ENCODE data around the gene EZR. TPM values are rescaled to one million over a fixed set of nuclear protein-coding genes. Genes with fewer than 3 reads are reported as not detected.

The EZR gene
- total and polyA plus RNA-seq, 10 of the 15 experiments (the other 5 are each of a cell fraction or from before 2014, with no cell fraction given): 79.1 to 282 (median 161) TPM

- Histone ChIP-seq H3K4me2 (ENCODE audit: control insufficient read depth, insufficient read depth) (no peak overlapping the region), H3K9me3 (replicated peaks; ENCODE audit: control insufficient read depth, insufficient read depth, low read length) (no peaks in the 10 kb centered on the region), H3K9ac (ENCODE audit: control insufficient read depth, insufficient read depth, low read length) (no peak overlapping the region), H3K27me3 (replicated peaks in 1 of 2; ENCODE audit: control insufficient read depth in 2 of 2, insufficient read depth in 2 of 2, low read length in 1 of 2) (no peaks in the 10 kb centered on the region), H2AFZ (ENCODE audit: control insufficient read depth, low read depth, low read length) (no peak overlapping the region), H4K20me1 (ENCODE audit: control insufficient read depth, insufficient read depth) (no peaks in the 10 kb centered on the region), H3K79me2 (ENCODE audit: control insufficient read depth, insufficient read depth, low read length) (no peaks in the 10 kb centered on the region), H3K27ac (ENCODE audit: control insufficient read depth, insufficient read depth) (no peak overlapping the region), H3K36me3 (ENCODE audit: control insufficient read depth in 2 of 2, insufficient read depth in 2 of 2, low read length in 1 of 2) (no peaks in the 10 kb centered on the region), H3K4me3 (no peak overlapping the region), H3K4me1 (ENCODE audit: control insufficient read depth, insufficient read depth, low read length) (peaks cover 29% of the 10 kb centered on the region)
- BruUV-seq (replicated peaks): no TSS peak
- ChIA-PET RAD21 (ENCODE audit: unreplicated experiment) (interaction anchor here (0.7 kb wide), 1 partner anchor 97 kb away, joined by 3 read pairs; the partner anchor contains the start of gene EZR), SMC1A (ENCODE audit: uncharacterized antibody, unreplicated experiment) (interaction anchor here (0.7 to 2.8 kb wide), 5 partner anchors 31 to 248 kb away, joined by 3 to 6 read pairs (median 3); partner anchors contain the start of gene SYTL3), POLR2A (interaction anchor here (0.7 to 0.8 kb wide), 2 partner anchors 44 to 146 kb away, joined by 4 to 5 read pairs; no protein-coding TSS in a partner anchor), CTCF (interaction anchor here (1.2 to 1.6 kb wide), 5 partner anchors 32 to 250 kb away, joined by 3 read pairs; no protein-coding TSS in a partner anchor)
- in situ Hi-C loops (cut with MboI) (no loop called here), intact Hi-C loops (cut with micrococcal nuclease; ENCODE audit: unreplicated experiment) (no loop called here)
- DNase-seq (ENCODE audit: low read depth, low spot score) (no peak), ATAC-seq (no peak), FAIRE-seq (no peak)
- TF ChIP-seq, protein P1, sequence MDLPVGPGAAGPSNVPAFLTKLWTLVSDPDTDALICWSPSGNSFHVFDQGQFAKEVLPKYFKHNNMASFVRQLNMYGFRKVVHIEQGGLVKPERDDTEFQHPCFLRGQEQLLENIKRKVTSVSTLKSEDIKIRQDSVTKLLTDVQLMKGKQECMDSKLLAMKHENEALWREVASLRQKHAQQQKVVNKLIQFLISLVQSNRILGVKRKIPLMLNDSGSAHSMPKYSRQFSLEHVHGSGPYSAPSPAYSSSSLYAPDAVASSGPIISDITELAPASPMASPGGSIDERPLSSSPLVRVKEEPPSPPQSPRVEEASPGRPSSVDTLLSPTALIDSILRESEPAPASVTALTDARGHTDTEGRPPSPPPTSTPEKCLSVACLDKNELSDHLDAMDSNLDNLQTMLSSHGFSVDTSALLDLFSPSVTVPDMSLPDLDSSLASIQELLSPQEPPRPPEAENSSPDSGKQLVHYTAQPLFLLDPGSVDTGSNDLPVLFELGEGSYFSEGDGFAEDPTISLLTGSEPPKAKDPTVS (IDR thresholded peaks at IDR 0.05; ENCODE audit: low read depth, low read length): no peak
- TF ChIP-seq BMI1 (IDR thresholded peaks at IDR 0.05; ENCODE audit: borderline replicate concordance) (no peak), RBBP5 (conservative IDR thresholded peaks at IDR 0.05) (no peak)
- WGBS (ENCODE audit: insufficient coverage, insufficient replicate concordance, low lambda C conversion rate, missing lambda C conversion rate): 76% methylated on average over 5 of the region's 5 CpGs
These were observed 96.9 kb downstream of the EZR start for GRCh38 chr6:158722176-158722729.
